ENCODE measurements around the gene SSX2. TPM values are rescaled to one million over a fixed set of nuclear protein-coding genes. Genes with fewer than 3 reads are reported as not detected.

SSX2 gene

Small RNA genes within 50 kb of the gene (small RNA-seq; reads per million reads assigned to genes)
- gene AC244505.3 (ENCODE audit: low read depth): not detected
- not detected for gene AC244505.5 (ENCODE audit: low read depth)
- gene AL450023.3 (ENCODE audit: low read depth): not detected
- not detected for gene RNA5SP504 (ENCODE audit: low read depth)

All from mesenchymal stem cell (in vitro differentiated cells and primary cell).